ENCODE data around the gene ZNF512.

The ZNF512 gene

DNA sequence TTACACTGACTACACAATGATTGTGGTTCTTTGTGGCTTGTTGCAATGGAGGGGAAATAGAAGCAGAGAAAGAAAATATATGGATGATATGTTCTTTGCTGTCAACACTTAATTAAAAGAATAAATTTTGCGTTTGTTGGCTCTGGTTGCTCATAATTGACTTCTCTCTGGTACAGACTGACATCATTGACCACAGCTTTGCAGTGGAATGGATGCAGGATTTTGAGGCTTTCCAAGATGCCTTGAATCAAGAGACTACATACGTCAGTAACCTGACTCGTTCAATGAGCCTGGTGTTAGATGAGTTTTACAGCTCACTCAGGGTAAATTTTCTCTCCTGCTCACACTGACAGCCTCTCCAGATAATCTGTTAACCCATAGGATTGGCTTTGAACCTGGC lies 55.9 kb downstream of the ZNF512 start:
- Histone ChIP-seq H3K9ac (ENCODE audit: low read length) (no peak overlapping the region), H3K27me3 (replicated peaks; ENCODE audit: control insufficient read depth, insufficient read depth, low read length) (no peaks in the 10 kb centered on the region), H3K4me1 (ENCODE audit: control insufficient read depth, insufficient read depth, low read length) (peaks cover 5% of the 10 kb centered on the region), H3K9me3 (ENCODE audit: control insufficient read depth, low read length) (no peaks in the 10 kb centered on the region), H3K36me3 (ENCODE audit: control insufficient read depth, insufficient read depth, low read length, severe bottlenecking) (peaks cover 88% of the 10 kb centered on the region), H3K4me3 (ENCODE audit: low read length) (no peak overlapping the region)
- DNase-seq (ENCODE audit: low read depth) = no peak

DNA sequence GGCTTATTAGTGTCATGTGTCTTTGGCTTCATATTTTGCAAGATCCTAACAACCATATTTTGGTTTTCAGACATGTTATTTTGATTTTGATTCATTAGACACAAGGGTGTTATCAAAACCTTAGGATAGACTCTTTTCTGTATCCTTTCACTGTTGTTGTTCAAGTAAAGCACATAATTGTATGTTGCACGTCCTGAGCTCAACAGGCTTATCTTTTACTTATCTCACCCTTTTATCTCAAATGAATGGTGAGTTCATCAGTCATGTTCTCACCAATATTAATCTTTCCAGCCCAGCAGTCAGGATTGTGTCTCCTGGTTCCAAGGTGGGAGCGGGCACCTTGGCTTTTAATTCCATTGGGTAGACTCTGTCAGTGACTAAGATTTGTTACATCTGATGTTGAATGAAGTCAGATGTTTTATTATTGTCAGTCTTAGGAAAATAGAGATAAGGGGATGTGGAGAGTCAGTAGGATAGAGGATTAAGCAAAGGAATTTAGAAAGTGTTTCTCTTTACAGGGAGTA lies 57.9 kb downstream of the ZNF512 start:
- no peak for DNase-seq (ENCODE audit: low read depth)
- H3K9me3 ChIP-seq (ENCODE audit: control insufficient read depth, low read length) = no peaks in the 10 kb centered on the region
- peaks cover 84% of the 10 kb centered on the region for H3K36me3 ChIP-seq (ENCODE audit: control insufficient read depth, insufficient read depth, low read length, severe bottlenecking)
- no peak overlapping the region for H3K9ac ChIP-seq (ENCODE audit: low read length)
- H3K4me3 ChIP-seq (ENCODE audit: low read length) = no peak overlapping the region
- peaks cover 5% of the 10 kb centered on the region for H3K4me1 ChIP-seq (ENCODE audit: control insufficient read depth, insufficient read depth, low read length)
- H3K27me3 ChIP-seq (replicated peaks; ENCODE audit: control insufficient read depth, insufficient read depth, low read length) = no peaks in the 10 kb centered on the region

DNA sequence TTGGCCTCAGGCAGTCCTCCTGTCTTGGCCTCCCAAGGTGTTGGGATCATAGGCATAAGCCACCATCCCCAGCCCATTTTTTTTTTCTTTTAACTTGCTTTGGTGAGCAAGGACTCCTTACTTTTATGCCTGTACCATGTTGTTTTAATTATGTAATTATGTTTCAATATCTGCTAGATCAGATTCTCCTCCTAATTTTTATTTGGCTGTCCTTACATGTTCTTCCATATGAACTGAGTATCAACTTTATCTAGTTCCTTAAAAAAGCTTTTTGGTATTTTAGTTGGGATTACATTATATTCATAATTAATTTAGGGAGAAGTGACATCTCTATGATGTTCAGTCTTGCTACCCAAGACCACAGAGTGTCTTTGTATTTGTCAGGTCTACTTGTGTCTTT lies 62.4 kb downstream of the ZNF512 start:
- no peaks in the 10 kb centered on the region for H3K27me3 ChIP-seq (replicated peaks; ENCODE audit: control insufficient read depth, insufficient read depth, low read length)
- H3K4me1 ChIP-seq (ENCODE audit: control insufficient read depth, insufficient read depth, low read length) = peaks cover 17% of the 10 kb centered on the region
- H3K4me3 ChIP-seq (ENCODE audit: low read length) = no peak overlapping the region
- DNase-seq (ENCODE audit: low read depth) = no peak
- no peak overlapping the region for H3K9ac ChIP-seq (ENCODE audit: low read length)
- H3K36me3 ChIP-seq (ENCODE audit: control insufficient read depth, insufficient read depth, low read length, severe bottlenecking) = peaks cover 73% of the 10 kb centered on the region
- no peaks in the 10 kb centered on the region for H3K9me3 ChIP-seq (ENCODE audit: control insufficient read depth, low read length)

DNA sequence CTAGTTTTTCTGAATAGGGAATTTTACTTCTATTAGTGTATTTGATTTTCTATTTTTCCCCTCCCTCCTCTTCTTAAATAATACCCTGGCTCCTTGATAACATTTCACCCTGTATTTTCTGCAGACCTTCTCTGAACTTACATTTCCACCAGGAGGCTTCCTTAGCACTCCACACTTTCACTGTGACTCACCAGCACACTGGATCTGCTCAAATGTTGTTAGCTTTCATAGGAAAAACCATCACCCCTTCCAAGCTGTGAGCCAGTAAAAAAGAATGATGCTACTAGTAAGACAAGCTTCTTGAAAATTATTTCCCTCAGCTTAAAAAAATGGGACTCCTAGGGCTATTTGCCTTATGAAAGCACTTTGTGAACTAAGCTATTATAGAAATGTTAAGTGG lies 64.4 kb downstream of the ZNF512 start:
- no peak overlapping the region for H3K9ac ChIP-seq (ENCODE audit: low read length)
- H3K27me3 ChIP-seq (replicated peaks; ENCODE audit: control insufficient read depth, insufficient read depth, low read length) = no peaks in the 10 kb centered on the region
- no peaks in the 10 kb centered on the region for H3K9me3 ChIP-seq (ENCODE audit: control insufficient read depth, low read length)
- DNase-seq (ENCODE audit: low read depth) = no peak
- H3K4me3 ChIP-seq (ENCODE audit: low read length) = no peak overlapping the region
- H3K36me3 ChIP-seq (ENCODE audit: control insufficient read depth, insufficient read depth, low read length, severe bottlenecking) = peaks cover 71% of the 10 kb centered on the region
- H3K4me1 ChIP-seq (ENCODE audit: control insufficient read depth, insufficient read depth, low read length) = peaks cover 22% of the 10 kb centered on the region

DNA sequence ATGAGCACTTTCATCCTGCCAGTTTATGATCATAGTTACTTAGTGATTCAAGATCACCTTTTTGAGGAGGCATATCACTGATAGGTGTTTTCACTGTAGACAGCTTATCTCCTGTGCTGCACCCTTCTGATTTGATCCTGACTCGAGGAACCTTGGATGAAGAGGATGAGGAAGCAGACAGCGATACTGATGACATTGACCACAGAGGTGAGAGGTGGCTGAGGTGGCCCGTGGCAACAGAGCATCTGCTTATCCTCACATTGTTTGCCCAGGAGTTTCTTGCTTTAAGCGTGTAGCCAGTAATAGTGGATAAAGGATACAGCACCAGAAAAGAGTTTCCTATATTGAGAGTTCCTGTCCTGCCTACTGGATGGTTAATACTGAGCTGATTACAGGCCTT lies 64.9 kb downstream of the ZNF512 start:
- Histone ChIP-seq H3K4me3 (ENCODE audit: low read length) (no peak overlapping the region), H3K4me1 (ENCODE audit: control insufficient read depth, insufficient read depth, low read length) (peaks cover 22% of the 10 kb centered on the region), H3K36me3 (ENCODE audit: control insufficient read depth, insufficient read depth, low read length, severe bottlenecking) (peaks cover 73% of the 10 kb centered on the region), H3K9ac (ENCODE audit: low read length) (no peak overlapping the region), H3K27me3 (replicated peaks; ENCODE audit: control insufficient read depth, insufficient read depth, low read length) (no peaks in the 10 kb centered on the region), H3K9me3 (ENCODE audit: control insufficient read depth, low read length) (no peaks in the 10 kb centered on the region)
- DNase-seq (ENCODE audit: low read depth) = no peak

DNA sequence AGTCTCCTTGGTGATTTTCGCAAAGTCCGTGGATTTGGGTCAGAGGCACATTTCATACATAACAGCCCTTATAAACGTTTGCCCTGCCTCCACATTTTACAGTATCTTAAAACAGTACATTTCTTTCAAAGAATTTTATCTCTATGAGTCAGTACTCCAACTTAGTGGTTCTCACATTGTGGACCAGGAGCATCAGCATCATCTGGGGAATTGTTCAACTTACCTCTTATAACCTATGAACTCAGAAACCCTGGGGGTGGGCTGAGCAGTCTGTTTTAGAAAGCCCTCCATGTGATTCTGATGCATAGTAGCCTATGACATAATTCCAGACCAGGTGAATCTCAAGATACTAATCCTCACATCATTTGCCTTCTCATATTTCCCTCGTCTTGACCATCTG lies 68.2 kb downstream of the ZNF512 start:
- H3K36me3 ChIP-seq (ENCODE audit: control insufficient read depth, insufficient read depth, low read length, severe bottlenecking) = peaks cover 83% of the 10 kb centered on the region
- H3K9me3 ChIP-seq (ENCODE audit: control insufficient read depth, low read length) = no peaks in the 10 kb centered on the region
- H3K9ac ChIP-seq (ENCODE audit: low read length) = no peak overlapping the region
- DNase-seq (ENCODE audit: low read depth) = no peak
- no peak overlapping the region for H3K4me3 ChIP-seq (ENCODE audit: low read length)
- H3K4me1 ChIP-seq (ENCODE audit: control insufficient read depth, insufficient read depth, low read length) = peaks cover 22% of the 10 kb centered on the region
- no peaks in the 10 kb centered on the region for H3K27me3 ChIP-seq (replicated peaks; ENCODE audit: control insufficient read depth, insufficient read depth, low read length)

DNA sequence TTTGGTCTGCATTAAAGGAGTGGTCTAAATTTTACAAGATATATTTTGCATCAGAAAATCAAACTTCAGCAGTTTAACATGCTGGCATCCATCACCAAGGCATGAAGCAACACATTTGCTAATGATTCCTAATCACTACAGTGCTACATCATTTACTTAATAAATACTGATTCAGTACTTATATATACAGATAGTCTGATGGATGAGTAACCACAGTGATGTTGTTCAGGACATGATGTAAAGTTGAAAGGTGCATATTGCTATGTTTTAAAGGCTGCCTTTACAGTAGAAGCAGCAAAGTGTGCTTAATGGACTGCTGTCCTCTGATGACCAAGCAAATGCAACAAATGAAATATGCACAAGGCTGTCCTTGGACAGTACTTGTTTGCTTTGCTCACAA lies 69.5 kb downstream of the ZNF512 start:
- H3K36me3 ChIP-seq (ENCODE audit: control insufficient read depth, insufficient read depth, low read length, severe bottlenecking) = peaks cover 94% of the 10 kb centered on the region
- no peaks in the 10 kb centered on the region for H3K27me3 ChIP-seq (replicated peaks; ENCODE audit: control insufficient read depth, insufficient read depth, low read length)
- H3K4me1 ChIP-seq (ENCODE audit: control insufficient read depth, insufficient read depth, low read length) = peaks cover 14% of the 10 kb centered on the region
- no peak overlapping the region for H3K4me3 ChIP-seq (ENCODE audit: low read length)
- H3K9me3 ChIP-seq (ENCODE audit: control insufficient read depth, low read length) = no peaks in the 10 kb centered on the region
- H3K9ac ChIP-seq (ENCODE audit: low read length) = no peak overlapping the region
- no peak for DNase-seq (ENCODE audit: low read depth)

DNA sequence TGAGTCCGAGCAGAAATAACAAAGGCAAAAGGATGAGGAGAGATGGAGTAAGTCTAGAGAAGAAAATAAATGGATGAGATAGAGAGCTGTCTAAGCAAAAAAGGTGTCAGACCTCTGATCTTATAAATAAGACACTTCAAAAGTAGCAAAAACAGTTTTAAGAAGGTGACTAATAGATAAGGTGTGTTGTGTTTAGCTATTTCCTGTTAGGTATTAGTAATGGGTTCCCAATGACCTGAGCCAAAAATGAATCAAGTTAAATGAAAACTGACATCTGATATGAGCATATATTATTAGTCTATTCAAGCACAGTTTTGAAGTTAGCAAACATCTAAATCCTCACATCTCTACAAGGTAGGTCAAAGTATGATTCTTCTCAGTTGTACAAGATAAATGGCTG lies 69.9 kb downstream of the ZNF512 start:
- Histone ChIP-seq H3K27me3 (replicated peaks; ENCODE audit: control insufficient read depth, insufficient read depth, low read length) (no peaks in the 10 kb centered on the region), H3K9me3 (ENCODE audit: control insufficient read depth, low read length) (no peaks in the 10 kb centered on the region), H3K4me1 (ENCODE audit: control insufficient read depth, insufficient read depth, low read length) (peaks cover 10% of the 10 kb centered on the region), H3K9ac (ENCODE audit: low read length) (no peak overlapping the region), H3K36me3 (ENCODE audit: control insufficient read depth, insufficient read depth, low read length, severe bottlenecking) (peaks cover 94% of the 10 kb centered on the region), H3K4me3 (ENCODE audit: low read length) (no peak overlapping the region)
- DNase-seq (ENCODE audit: low read depth) = no peak

DNA sequence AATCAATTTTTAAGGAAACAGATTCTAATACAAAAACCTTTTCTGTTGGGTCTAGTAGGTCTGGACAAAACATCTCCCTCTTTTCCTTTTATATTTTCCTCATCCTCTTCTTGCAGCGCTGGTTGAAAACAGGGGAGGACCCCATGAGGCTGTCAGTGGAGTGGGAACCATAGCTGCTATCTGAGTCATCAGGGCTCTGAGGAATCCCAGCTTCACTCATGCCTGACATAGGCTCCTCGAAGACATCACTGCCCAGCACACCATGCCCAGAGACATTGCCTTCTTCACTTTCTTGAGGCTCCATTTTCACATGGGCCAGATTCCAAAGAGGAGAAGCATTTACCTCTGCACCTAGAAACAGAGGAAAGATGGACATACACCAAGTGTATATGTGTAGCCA lies 70.6 kb downstream of the ZNF512 start:
- peaks cover 94% of the 10 kb centered on the region for H3K36me3 ChIP-seq (ENCODE audit: control insufficient read depth, insufficient read depth, low read length, severe bottlenecking)
- H3K27me3 ChIP-seq (replicated peaks; ENCODE audit: control insufficient read depth, insufficient read depth, low read length) = no peaks in the 10 kb centered on the region
- H3K9me3 ChIP-seq (ENCODE audit: control insufficient read depth, low read length) = no peaks in the 10 kb centered on the region
- no peak overlapping the region for H3K4me3 ChIP-seq (ENCODE audit: low read length)
- no peak overlapping the region for H3K9ac ChIP-seq (ENCODE audit: low read length)
- peaks cover 10% of the 10 kb centered on the region for H3K4me1 ChIP-seq (ENCODE audit: control insufficient read depth, insufficient read depth, low read length)
- no peak for DNase-seq (ENCODE audit: low read depth)

DNA sequence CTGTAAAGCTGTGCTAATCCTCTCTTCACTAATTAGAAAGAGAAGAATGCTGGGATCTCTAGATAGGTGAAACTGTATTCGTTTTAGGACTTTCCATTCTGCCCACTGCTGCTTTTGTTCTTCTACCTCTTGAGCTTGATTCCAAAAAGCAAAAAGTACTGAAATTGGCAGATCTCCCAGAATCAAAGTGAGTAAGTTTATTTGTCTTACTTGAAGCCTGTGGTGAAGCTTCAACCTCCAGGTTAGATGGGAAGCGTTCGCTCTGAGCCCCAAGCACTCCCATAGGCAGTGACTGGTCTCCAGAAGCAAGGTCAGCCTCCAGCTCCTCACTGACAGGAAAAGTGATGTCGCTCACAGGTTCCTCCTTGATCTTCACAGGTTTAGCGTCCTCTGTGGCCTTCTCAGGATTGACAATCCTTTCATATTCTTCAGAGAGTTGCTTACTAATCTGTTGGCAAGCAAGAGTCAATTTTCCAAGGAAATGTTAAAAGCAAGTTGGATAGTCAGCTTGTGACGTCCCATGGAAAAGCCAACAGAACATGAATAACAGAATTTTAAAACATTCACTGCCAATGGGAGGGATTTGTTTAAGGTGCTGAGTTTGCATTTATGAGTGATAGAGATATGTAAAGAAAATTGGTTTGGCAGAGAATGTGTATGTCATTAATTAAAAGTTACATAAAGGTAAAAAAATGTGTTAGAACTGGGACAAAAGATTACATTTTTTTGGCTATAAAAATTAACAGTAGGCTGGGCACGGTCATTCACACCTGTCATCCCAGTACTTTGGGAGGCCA lies 72.5 kb downstream of the ZNF512 start:
- H3K9ac ChIP-seq (ENCODE audit: low read length) = no peak overlapping the region
- DNase-seq (ENCODE audit: low read depth) = peak; percentile 41
- H3K36me3 ChIP-seq (ENCODE audit: control insufficient read depth, insufficient read depth, low read length, severe bottlenecking) = peaks cover 96% of the 10 kb centered on the region
- peaks cover 7% of the 10 kb centered on the region for H3K4me1 ChIP-seq (ENCODE audit: control insufficient read depth, insufficient read depth, low read length)
- H3K27me3 ChIP-seq (replicated peaks; ENCODE audit: control insufficient read depth, insufficient read depth, low read length) = no peaks in the 10 kb centered on the region
- H3K9me3 ChIP-seq (ENCODE audit: control insufficient read depth, low read length) = no peaks in the 10 kb centered on the region
- H3K4me3 ChIP-seq (ENCODE audit: low read length) = no peak overlapping the region

DNA sequence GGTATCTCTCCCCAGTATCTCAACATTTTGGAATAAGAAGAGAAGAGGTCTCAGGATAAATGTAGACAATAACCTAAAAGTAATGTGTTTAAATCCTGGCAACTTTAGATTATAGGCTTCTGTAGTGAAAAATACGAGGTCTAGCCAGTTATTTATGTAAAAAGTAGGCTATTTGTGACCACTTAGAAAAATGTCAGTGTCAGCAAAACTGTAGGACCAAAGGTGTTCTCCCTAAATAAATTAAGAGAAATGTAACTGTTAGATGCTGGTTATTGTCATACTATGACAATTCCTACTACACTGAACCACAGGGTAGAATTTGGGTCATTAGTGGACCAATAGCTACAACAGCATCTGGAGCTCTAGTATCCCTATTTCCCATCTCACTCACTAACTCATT lies 78.5 kb downstream of the ZNF512 start:
- no peaks in the 10 kb centered on the region for H3K9me3 ChIP-seq (ENCODE audit: control insufficient read depth, low read length)
- peaks cover 56% of the 10 kb centered on the region for H3K36me3 ChIP-seq (ENCODE audit: control insufficient read depth, insufficient read depth, low read length, severe bottlenecking)
- H3K4me1 ChIP-seq (ENCODE audit: control insufficient read depth, insufficient read depth, low read length) = peaks cover 32% of the 10 kb centered on the region
- no peak overlapping the region for H3K4me3 ChIP-seq (ENCODE audit: low read length)
- no peak overlapping the region for H3K9ac ChIP-seq (ENCODE audit: low read length)
- no peaks in the 10 kb centered on the region for H3K27me3 ChIP-seq (replicated peaks; ENCODE audit: control insufficient read depth, insufficient read depth, low read length)
- DNase-seq (ENCODE audit: low read depth) = no peak
